GM23338 (cell line): ENCODE data around the gene NINJ1.

Experiments used
- CREB1 ChIP-seq: fragments of 250-450 bp; sonication (Bioruptor Pico); IDR thresholded peaks from 2 replicates; pipeline ENCODE4 v1.5.0; 2020; ENCODE audit warnings: low read depth, mild to moderate bottlenecking, moderate library complexity
- EZH2 ChIP-seq: fragments of 200-600 bp; sonication (generic); IDR thresholded peaks from one replicate; pipeline ENCODE4 v1.8.0; 2017; ENCODE audit warnings: antibody characterized with exemption, mild to moderate bottlenecking, low read depth; ENCODE audit not compliant: unreplicated experiment
- EZH2phosphoT487 ChIP-seq: fragments of 200-600 bp; sonication (generic); IDR thresholded peaks from one replicate; pipeline ENCODE4 v1.8.1; 2018; ENCODE audit warnings: antibody characterized with exemption; ENCODE audit not compliant: unreplicated experiment
- JUNB ChIP-seq: IDR thresholded peaks from one replicate; pipeline ENCODE4 v1.6.1; 2016; ENCODE audit warnings: antibody characterized with exemption; ENCODE audit not compliant: unreplicated experiment
- NANOG ChIP-seq: IDR thresholded peaks from 2 replicates; pipeline ENCODE4 v1.6.1; 2016; ENCODE audit warnings: antibody characterized with exemption, borderline replicate concordance
- POLR2AphosphoS5 ChIP-seq: IDR thresholded peaks from 2 replicates; pipeline ENCODE4 v1.6.1; 2016; ENCODE audit warnings: antibody characterized with exemption, low read depth
- STAT1 ChIP-seq: IDR thresholded peaks from one replicate; pipeline ENCODE4 v1.6.1; 2016; ENCODE audit warnings: antibody characterized with exemption; ENCODE audit not compliant: unreplicated experiment
- ZNF114 ChIP-seq: fragments of 250-450 bp; sonication (Bioruptor Pico); IDR thresholded peaks from 2 replicates; pipeline ENCODE4 v1.5.0; 2020; ENCODE audit warnings: mild to moderate bottlenecking, moderate library complexity
- ZNF331 ChIP-seq: fragments of 250-450 bp; sonication (Bioruptor Pico); IDR thresholded peaks from 2 replicates; pipeline ENCODE4 v1.5.0; 2020; ENCODE audit warnings: low read depth, mild to moderate bottlenecking, moderate library complexity
- TF ChIP-seq, protein P1 (sequence below), 2 experiments: fragments of 200-600 bp in 1 of 2; sonication (generic) in 1 of 2; conservative IDR thresholded peaks; 2 replicates each; pipeline versions ENCODE4 v1.5.1 to v1.6.1; 2016 to 2017; ENCODE audit warnings: antibody characterized with exemption in 2 of 2, low read depth in 2 of 2, mild to moderate bottlenecking in 2 of 2, moderate library complexity in 1 of 2
- TF ChIP-seq, protein P2 (sequence below): IDR thresholded peaks from one replicate; pipeline ENCODE4 v1.6.1; 2018; ENCODE audit warnings: antibody characterized with exemption; ENCODE audit not compliant: unreplicated experiment
- TF ChIP-seq, protein P3 (sequence below): IDR thresholded peaks from 2 replicates; pipeline ENCODE4 v1.6.1; 2016; ENCODE audit warnings: antibody characterized with exemption
- TF ChIP-seq, protein P4 (sequence below): fragments of 250-450 bp; sonication (Bioruptor Pico); IDR thresholded peaks from 2 replicates; pipeline ENCODE4 v1.5.0; 2020; ENCODE audit warnings: mild to moderate bottlenecking, moderate library complexity

DNA sequence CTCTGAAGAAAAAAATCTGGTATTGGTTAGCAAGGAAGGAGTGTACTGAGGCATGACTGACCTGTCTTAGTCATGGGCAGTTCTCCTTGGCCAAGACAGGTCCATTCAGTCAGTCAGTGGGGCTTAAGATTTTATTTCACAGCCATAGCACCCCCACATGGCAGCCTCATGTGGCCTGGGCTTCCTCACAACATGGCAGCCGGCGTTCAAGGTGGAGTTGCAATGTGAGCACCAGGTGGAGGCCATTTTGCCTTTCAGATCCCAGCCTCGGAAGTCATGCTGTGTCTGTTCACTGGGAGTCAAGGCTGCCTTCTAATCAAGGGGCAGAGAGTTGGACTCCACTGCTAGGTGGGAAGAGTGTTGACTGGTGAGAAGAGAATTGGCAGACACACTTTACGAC lies 48.4 kb downstream of the NINJ1 start:
- TF ChIP-seq, protein P1, sequence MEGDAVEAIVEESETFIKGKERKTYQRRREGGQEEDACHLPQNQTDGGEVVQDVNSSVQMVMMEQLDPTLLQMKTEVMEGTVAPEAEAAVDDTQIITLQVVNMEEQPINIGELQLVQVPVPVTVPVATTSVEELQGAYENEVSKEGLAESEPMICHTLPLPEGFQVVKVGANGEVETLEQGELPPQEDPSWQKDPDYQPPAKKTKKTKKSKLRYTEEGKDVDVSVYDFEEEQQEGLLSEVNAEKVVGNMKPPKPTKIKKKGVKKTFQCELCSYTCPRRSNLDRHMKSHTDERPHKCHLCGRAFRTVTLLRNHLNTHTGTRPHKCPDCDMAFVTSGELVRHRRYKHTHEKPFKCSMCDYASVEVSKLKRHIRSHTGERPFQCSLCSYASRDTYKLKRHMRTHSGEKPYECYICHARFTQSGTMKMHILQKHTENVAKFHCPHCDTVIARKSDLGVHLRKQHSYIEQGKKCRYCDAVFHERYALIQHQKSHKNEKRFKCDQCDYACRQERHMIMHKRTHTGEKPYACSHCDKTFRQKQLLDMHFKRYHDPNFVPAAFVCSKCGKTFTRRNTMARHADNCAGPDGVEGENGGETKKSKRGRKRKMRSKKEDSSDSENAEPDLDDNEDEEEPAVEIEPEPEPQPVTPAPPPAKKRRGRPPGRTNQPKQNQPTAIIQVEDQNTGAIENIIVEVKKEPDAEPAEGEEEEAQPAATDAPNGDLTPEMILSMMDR (conservative IDR thresholded peaks at IDR 0.05; ENCODE audit: low read depth in 2 of 2) = no peak
- TF ChIP-seq EZH2 (no peak), POLR2AphosphoS5 (no peak), JUNB (no peak), EZH2phosphoT487 (no peak), ZNF331 (CRISPR knock-in tag) (no peak), NANOG (no peak), CREB1 (CRISPR knock-in tag) (no peak), ZNF114 (CRISPR knock-in tag) (no peak), STAT1 (no peak)
- TF ChIP-seq, protein P2, sequence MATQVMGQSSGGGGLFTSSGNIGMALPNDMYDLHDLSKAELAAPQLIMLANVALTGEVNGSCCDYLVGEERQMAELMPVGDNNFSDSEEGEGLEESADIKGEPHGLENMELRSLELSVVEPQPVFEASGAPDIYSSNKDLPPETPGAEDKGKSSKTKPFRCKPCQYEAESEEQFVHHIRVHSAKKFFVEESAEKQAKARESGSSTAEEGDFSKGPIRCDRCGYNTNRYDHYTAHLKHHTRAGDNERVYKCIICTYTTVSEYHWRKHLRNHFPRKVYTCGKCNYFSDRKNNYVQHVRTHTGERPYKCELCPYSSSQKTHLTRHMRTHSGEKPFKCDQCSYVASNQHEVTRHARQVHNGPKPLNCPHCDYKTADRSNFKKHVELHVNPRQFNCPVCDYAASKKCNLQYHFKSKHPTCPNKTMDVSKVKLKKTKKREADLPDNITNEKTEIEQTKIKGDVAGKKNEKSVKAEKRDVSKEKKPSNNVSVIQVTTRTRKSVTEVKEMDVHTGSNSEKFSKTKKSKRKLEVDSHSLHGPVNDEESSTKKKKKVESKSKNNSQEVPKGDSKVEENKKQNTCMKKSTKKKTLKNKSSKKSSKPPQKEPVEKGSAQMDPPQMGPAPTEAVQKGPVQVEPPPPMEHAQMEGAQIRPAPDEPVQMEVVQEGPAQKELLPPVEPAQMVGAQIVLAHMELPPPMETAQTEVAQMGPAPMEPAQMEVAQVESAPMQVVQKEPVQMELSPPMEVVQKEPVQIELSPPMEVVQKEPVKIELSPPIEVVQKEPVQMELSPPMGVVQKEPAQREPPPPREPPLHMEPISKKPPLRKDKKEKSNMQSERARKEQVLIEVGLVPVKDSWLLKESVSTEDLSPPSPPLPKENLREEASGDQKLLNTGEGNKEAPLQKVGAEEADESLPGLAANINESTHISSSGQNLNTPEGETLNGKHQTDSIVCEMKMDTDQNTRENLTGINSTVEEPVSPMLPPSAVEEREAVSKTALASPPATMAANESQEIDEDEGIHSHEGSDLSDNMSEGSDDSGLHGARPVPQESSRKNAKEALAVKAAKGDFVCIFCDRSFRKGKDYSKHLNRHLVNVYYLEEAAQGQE = no peak
- TF ChIP-seq, protein P3, sequence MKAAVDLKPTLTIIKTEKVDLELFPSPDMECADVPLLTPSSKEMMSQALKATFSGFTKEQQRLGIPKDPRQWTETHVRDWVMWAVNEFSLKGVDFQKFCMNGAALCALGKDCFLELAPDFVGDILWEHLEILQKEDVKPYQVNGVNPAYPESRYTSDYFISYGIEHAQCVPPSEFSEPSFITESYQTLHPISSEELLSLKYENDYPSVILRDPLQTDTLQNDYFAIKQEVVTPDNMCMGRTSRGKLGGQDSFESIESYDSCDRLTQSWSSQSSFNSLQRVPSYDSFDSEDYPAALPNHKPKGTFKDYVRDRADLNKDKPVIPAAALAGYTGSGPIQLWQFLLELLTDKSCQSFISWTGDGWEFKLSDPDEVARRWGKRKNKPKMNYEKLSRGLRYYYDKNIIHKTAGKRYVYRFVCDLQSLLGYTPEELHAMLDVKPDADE = no peak
- TF ChIP-seq, protein P4, sequence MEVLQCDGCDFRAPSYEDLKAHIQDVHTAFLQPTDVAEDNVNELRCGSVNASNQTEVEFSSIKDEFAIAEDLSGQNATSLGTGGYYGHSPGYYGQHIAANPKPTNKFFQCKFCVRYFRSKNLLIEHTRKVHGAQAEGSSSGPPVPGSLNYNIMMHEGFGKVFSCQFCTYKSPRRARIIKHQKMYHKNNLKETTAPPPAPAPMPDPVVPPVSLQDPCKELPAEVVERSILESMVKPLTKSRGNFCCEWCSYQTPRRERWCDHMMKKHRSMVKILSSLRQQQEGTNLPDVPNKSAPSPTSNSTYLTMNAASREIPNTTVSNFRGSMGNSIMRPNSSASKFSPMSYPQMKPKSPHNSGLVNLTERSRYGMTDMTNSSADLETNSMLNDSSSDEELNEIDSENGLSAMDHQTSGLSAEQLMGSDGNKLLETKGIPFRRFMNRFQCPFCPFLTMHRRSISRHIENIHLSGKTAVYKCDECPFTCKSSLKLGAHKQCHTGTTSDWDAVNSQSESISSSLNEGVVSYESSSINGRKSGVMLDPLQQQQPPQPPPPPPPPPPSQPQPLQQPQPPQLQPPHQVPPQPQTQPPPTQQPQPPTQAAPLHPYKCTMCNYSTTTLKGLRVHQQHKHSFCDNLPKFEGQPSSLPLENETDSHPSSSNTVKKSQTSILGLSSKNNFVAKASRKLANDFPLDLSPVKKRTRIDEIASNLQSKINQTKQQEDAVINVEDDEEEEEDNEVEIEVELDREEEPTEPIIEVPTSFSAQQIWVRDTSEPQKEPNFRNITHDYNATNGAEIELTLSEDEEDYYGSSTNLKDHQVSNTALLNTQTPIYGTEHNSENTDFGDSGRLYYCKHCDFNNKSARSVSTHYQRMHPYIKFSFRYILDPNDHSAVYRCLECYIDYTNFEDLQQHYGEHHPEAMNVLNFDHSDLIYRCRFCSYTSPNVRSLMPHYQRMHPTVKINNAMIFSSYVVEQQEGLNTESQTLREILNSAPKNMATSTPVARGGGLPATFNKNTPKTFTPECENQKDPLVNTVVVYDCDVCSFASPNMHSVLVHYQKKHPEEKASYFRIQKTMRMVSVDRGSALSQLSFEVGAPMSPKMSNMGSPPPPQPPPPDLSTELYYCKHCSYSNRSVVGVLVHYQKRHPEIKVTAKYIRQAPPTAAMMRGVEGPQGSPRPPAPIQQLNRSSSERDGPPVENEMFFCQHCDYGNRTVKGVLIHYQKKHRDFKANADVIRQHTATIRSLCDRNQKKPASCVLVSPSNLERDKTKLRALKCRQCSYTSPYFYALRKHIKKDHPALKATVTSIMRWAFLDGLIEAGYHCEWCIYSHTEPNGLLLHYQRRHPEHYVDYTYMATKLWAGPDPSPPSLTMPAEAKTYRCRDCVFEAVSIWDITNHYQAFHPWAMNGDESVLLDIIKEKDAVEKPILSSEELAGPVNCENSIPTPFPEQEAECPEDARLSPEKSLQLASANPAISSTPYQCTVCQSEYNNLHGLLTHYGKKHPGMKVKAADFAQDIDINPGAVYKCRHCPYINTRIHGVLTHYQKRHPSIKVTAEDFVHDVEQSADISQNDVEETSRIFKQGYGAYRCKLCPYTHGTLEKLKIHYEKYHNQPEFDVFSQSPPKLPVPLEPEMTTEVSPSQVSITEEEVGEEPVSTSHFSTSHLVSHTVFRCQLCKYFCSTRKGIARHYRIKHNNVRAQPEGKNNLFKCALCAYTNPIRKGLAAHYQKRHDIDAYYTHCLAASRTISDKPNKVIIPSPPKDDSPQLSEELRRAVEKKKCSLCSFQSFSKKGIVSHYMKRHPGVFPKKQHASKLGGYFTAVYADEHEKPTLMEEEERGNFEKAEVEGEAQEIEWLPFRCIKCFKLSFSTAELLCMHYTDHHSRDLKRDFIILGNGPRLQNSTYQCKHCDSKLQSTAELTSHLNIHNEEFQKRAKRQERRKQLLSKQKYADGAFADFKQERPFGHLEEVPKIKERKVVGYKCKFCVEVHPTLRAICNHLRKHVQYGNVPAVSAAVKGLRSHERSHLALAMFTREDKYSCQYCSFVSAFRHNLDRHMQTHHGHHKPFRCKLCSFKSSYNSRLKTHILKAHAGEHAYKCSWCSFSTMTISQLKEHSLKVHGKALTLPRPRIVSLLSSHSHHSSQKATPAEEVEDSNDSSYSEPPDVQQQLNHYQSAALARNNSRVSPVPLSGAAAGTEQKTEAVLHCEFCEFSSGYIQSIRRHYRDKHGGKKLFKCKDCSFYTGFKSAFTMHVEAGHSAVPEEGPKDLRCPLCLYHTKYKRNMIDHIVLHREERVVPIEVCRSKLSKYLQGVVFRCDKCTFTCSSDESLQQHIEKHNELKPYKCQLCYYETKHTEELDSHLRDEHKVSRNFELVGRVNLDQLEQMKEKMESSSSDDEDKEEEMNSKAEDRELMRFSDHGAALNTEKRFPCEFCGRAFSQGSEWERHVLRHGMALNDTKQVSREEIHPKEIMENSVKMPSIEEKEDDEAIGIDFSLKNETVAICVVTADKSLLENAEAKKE (CRISPR knock-in tag) = no peak
